HepG2 (cell line): ENCODE results near the gene LYPD6. TPM values are rescaled to one million over a fixed set of nuclear protein-coding genes. Genes with fewer than 3 reads are reported as not detected.

Source experiments
- ATAC-seq: fragments of 200-7000 bp; cut with Tn5 transposase; 3 replicates; pipeline ENCODE4 v1.9.1; 2020; ENCODE audit warnings: mild to moderate bottlenecking, moderate library complexity
- BruUV-seq: library from RNA; stranded (reverse); fragments of 400-500 nt; replicated peaks from 2 replicates; lab custom pipeline; 2021; lab: Mats Ljungman, UMichigan
- CTCF ChIA-PET: fragments of 300-600 bp; formaldehyde crosslinking; extraction: SDS; loops from one replicate; lab custom pipeline; 2021; ENCODE audit warnings: low total read pairs, inconsistent platforms, low intra/inter-chr PET ratio; lab: Yijun Ruan, JAX
- POLR2A ChIA-PET: fragments of 350-600 bp; sonication (Branson Sonifier 250); formaldehyde crosslinking; loops from one replicate; lab custom pipeline; 2020; ENCODE audit warnings: antibody characterized with exemption, inconsistent platforms; lab: Yijun Ruan, JAX
- DNase-seq: peaks from one replicate; pipeline ENCODE4 v3.0.0-alpha.2; 2015; ENCODE audit warnings: low spot score
- FAIRE-seq: peaks from 3 replicates; lab custom pipeline; 2011; peaks lifted over from hg19 to GRCh38; lab: Jason Lieb, UNC
- H2AFZ ChIP-seq: one replicate; pipeline ENCODE4 v1.6.1; 2011; ENCODE audit warnings: low read length, inconsistent platforms
- H3K27ac ChIP-seq: fragments of 300-600 bp; 3 replicates; pipeline ENCODE4 v1.8.0; 2011; ENCODE audit warnings: mixed run types, mild to moderate bottlenecking, mixed read lengths, low read length, inconsistent platforms; ENCODE audit not compliant: insufficient read depth; ENCODE audit errors: extremely low read length
- H3K27me3 ChIP-seq, 2 experiments: fragments of 200-600 bp in 1 of 2; 2 replicates in 1 of 2; 3 replicates in 1 of 2; pipeline versions ENCODE4 v1.6.0 to v1.8.0; 2011; ENCODE audit warnings: low read length in 2 of 2, mild to moderate bottlenecking in 2 of 2, moderate library complexity in 2 of 2, inconsistent platforms in 1 of 2; ENCODE audit not compliant: insufficient read depth in 2 of 2, control insufficient read depth in 1 of 2
- H3K36me3 ChIP-seq, 2 experiments: fragments of 200-600 bp in 1 of 2; replicated peaks in 1 of 2; 2 replicates in 1 of 2; 3 replicates in 1 of 2; pipeline versions ENCODE4 v1.5.1 to v1.8.0; 2011; ENCODE audit warnings: low read length in 2 of 2, inconsistent platforms in 1 of 2; ENCODE audit not compliant: insufficient read depth in 2 of 2, control insufficient read depth in 1 of 2
- H3K4me1 ChIP-seq: 2 replicates; pipeline ENCODE4 v1.5.1; 2012; ENCODE audit warnings: low read length, inconsistent platforms; ENCODE audit not compliant: insufficient read depth
- H3K4me2 ChIP-seq: 2 replicates; pipeline ENCODE4 v1.6.0; 2011; ENCODE audit warnings: low read depth, low read length, inconsistent platforms
- H3K4me3 ChIP-seq, 3 experiments: fragments of 200-600 bp in 1 of 3; sonication (generic), shearing (Covaris generic) in 1 of 3; replicated peaks in 1 of 3; 2 replicates each; pipeline ENCODE4 v1.5.1; 2011 to 2016; ENCODE audit warnings: low read length in 3 of 3, inconsistent platforms in 2 of 3, low read depth in 2 of 3, mild to moderate bottlenecking in 2 of 3, control low read depth in 1 of 3, mixed read lengths in 1 of 3; ENCODE audit not compliant: insufficient read depth in 1 of 3
- H3K79me2 ChIP-seq: one replicate; pipeline ENCODE4 v1.6.1; 2011; ENCODE audit warnings: low read length, inconsistent platforms; ENCODE audit not compliant: insufficient read depth
- H3K9ac ChIP-seq: 2 replicates; pipeline ENCODE4 v1.6.0; 2011; ENCODE audit warnings: mild to moderate bottlenecking, low read depth, low read length, inconsistent platforms; ENCODE audit not compliant: insufficient read depth
- H3K9me3 ChIP-seq: 2 replicates; pipeline ENCODE4 v1.5.1; 2012; ENCODE audit warnings: mild to moderate bottlenecking, low read length
- H4K20me1 ChIP-seq: 2 replicates; pipeline ENCODE4 v1.6.0; 2011; ENCODE audit warnings: inconsistent platforms, mild to moderate bottlenecking, low read length, moderate library complexity; ENCODE audit not compliant: insufficient read depth
- MBD4 ChIP-seq: IDR thresholded peaks from 2 replicates; pipeline ENCODE4 v1.6.1; 2012; ENCODE audit warnings: low read length, inconsistent platforms, borderline replicate concordance
- NONO ChIP-seq, 2 experiments: fragments of 450-650 bp in 1 of 2; sonication (generic) in 1 of 2; formaldehyde crosslinking in 1 of 2; IDR thresholded peaks in 1 of 2; conservative IDR thresholded peaks in 1 of 2; 2 replicates each; pipeline versions ENCODE4 v1.6.1 to v1.8.0; 2017 to 2022; ENCODE audit warnings: mild to moderate bottlenecking in 1 of 2, missing genetic modification reagents in 1 of 2, moderate library complexity in 1 of 2
- POLR2A ChIP-seq, 2 experiments: IDR thresholded peaks; 2 replicates each; pipeline ENCODE4 v1.6.1; 2011; ENCODE audit warnings: low read depth in 2 of 2, low read length in 2 of 2, mild to moderate bottlenecking in 1 of 2, moderate library complexity in 1 of 2; ENCODE audit not compliant: insufficient read depth in 1 of 2
- RBM39 ChIP-seq: fragments of 200-400 bp; formaldehyde crosslinking; IDR thresholded peaks from one replicate; pipeline ENCODE4 v1.6.1; 2018; ENCODE audit warnings: antibody characterized with exemption, mild to moderate bottlenecking, low read depth, low read length; ENCODE audit not compliant: poor library complexity, severe bottlenecking
- ZNF136 ChIP-seq: sonication (generic); formaldehyde crosslinking; IDR thresholded peaks from 2 replicates; pipeline ENCODE4 v1.8.1; 2022; ENCODE audit warnings: low read depth, mild to moderate bottlenecking, moderate library complexity, missing genetic modification reagents
- ZNF781 ChIP-seq: sonication (generic); formaldehyde crosslinking; IDR thresholded peaks from 2 replicates; pipeline ENCODE4 v1.5.1; 2020; ENCODE audit warnings: borderline replicate concordance, mild to moderate bottlenecking, missing genetic modification reagents; ENCODE audit errors: not compliant biosample characterization
- ZNF816 ChIP-seq: sonication (generic); formaldehyde crosslinking; IDR thresholded peaks from 2 replicates; pipeline ENCODE4 v1.8.0; 2022; ENCODE audit warnings: missing genetic modification reagents, mild to moderate bottlenecking, borderline replicate concordance
- WGBS: methylation state at CpG from one replicate; pipeline ENCODE4 v1.1.6; 2017; ENCODE audit warnings: low lambda C conversion rate; 5-methylcytosine and 5-hydroxymethylcytosine counted together
- in situ Hi-C: cut with HindIII; loops from 2 replicates; pipeline ENCODE4 v1.10.0; 2017; ENCODE audit warnings: low pct_unique_long_range_greater_than_20kb; ENCODE audit not compliant: extremely low pct_ligation_motif_present
- intact Hi-C: fragments of 100-400 bp; cut with micrococcal nuclease; formaldehyde crosslinking; loops from one replicate; pipeline ENCODE4 v1.10.0; 2022; ENCODE audit not compliant: unreplicated experiment
- polyA plus RNA-seq, 8 experiments: library from polyadenylated mRNA; depleted of rRNA in 3 of 8; stranded (reverse) in 7 of 8; unstranded in 1 of 8; fragments of >200 nt; fragmentation: Illumina TruSeq in 4 of 8; extraction: Trizol in 4 of 8; gene quantifications; 2 replicates each; pipeline versions ENCODE4 v1.2.1 to v1.2.3, GENCODE V29; 2011 to 2016; ENCODE audit warnings: low read depth in 4 of 8, missing spikeins in 1 of 8, mixed read lengths in 1 of 8; ENCODE audit not compliant: insufficient read depth in 1 of 8
- total RNA-seq, 5 experiments: library from RNA; depleted of rRNA; stranded (reverse); fragments of >200 nt; fragmentation: Illumina TruSeq; extraction: Trizol; gene quantifications; 2 replicates each; pipeline ENCODE4 v1.2.3, GENCODE V29; 2016; ENCODE audit warnings: low read depth in 1 of 5
- TF ChIP-seq, protein P1 (sequence below): sonication (generic); formaldehyde crosslinking; IDR thresholded peaks from 2 replicates; pipeline ENCODE4 v1.8.0; 2022; ENCODE audit warnings: mild to moderate bottlenecking, missing genetic modification reagents; ENCODE audit not compliant: insufficient replicate concordance
- TF ChIP-seq, protein P2 (sequence below): sonication (generic); formaldehyde crosslinking; IDR thresholded peaks from 2 replicates; pipeline ENCODE4 v1.5.1; 2020; ENCODE audit warnings: missing genetic modification reagents, mild to moderate bottlenecking, borderline replicate concordance
- TF ChIP-seq, protein P3 (sequence below): IDR thresholded peaks from 2 replicates; pipeline ENCODE4 v1.6.1; 2012; ENCODE audit warnings: inconsistent platforms

LYPD6 gene
- total and polyA plus RNA-seq, 2 of the 13 experiments (the other 11 are each of a cell fraction or from before 2014, with no cell fraction given): 0.01 to 0.07 TPM

DNA sequence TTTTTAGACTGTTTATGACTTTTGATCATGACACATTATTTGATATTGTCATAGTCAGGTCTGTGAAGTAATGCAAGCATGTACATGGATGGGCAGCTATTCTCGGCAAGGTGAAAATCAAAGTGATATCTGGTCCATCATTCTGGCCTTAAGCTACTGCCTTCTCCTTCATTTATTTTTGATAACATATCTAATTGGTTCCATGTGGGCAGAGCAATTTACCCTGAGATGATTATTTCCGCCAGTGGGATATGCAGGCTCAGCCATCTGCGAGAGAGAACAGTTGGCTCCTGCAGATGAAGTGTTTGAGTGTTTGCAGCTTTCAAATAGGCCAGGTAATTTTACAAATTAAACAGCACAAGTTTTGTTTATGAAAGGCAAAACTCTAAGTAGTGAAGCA, 116.4 kb downstream of the LYPD6 start:
- Histone ChIP-seq H3K36me3 (no peaks in the 10 kb centered on the region), H4K20me1 (no peaks in the 10 kb centered on the region)
- in situ Hi-C loops: no loop called here
- no peak for FAIRE-seq
- no TSS peak for BruUV-seq
- TF ChIP-seq RBM39 (no peak), NONO (IDR thresholded peaks at IDR 0.05) (no peak), NONO (CRISPR knock-in tag; conservative IDR thresholded peaks at IDR 0.05) (no peak), ZNF816 (CRISPR knock-in tag) (no peak), MBD4 (no peak), ZNF781 (no peak), ZNF136 (CRISPR knock-in tag) (no peak), POLR2A (IDR thresholded peaks at IDR 0.05; ENCODE audit: insufficient read depth in 1 of 2, low read depth in 2 of 2, low read length in 2 of 2) (no peak)
- TF ChIP-seq, protein P1, sequence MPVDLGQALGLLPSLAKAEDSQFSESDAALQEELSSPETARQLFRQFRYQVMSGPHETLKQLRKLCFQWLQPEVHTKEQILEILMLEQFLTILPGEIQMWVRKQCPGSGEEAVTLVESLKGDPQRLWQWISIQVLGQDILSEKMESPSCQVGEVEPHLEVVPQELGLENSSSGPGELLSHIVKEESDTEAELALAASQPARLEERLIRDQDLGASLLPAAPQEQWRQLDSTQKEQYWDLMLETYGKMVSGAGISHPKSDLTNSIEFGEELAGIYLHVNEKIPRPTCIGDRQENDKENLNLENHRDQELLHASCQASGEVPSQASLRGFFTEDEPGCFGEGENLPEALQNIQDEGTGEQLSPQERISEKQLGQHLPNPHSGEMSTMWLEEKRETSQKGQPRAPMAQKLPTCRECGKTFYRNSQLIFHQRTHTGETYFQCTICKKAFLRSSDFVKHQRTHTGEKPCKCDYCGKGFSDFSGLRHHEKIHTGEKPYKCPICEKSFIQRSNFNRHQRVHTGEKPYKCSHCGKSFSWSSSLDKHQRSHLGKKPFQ: no peak
- TF ChIP-seq, protein P2, sequence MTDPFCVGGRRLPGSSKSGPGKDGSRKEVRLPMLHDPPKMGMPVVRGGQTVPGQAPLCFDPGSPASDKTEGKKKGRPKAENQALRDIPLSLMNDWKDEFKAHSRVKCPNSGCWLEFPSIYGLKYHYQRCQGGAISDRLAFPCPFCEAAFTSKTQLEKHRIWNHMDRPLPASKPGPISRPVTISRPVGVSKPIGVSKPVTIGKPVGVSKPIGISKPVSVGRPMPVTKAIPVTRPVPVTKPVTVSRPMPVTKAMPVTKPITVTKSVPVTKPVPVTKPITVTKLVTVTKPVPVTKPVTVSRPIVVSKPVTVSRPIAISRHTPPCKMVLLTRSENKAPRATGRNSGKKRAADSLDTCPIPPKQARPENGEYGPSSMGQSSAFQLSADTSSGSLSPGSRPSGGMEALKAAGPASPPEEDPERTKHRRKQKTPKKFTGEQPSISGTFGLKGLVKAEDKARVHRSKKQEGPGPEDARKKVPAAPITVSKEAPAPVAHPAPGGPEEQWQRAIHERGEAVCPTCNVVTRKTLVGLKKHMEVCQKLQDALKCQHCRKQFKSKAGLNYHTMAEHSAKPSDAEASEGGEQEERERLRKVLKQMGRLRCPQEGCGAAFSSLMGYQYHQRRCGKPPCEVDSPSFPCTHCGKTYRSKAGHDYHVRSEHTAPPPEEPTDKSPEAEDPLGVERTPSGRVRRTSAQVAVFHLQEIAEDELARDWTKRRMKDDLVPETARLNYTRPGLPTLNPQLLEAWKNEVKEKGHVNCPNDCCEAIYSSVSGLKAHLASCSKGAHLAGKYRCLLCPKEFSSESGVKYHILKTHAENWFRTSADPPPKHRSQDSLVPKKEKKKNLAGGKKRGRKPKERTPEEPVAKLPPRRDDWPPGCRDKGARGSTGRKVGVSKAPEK: no peak
- TF ChIP-seq, protein P3, sequence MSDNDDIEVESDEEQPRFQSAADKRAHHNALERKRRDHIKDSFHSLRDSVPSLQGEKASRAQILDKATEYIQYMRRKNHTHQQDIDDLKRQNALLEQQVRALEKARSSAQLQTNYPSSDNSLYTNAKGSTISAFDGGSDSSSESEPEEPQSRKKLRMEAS: no peak
- TF ChIP-seq, all 625 proteins: peak for 0
- ChIA-PET CTCF (no interaction called here), POLR2A (no interaction called here)
- no peak overlapping the region for H3K9ac ChIP-seq
- ATAC-seq (no peak), DNase-seq (no peak)
- H2AFZ ChIP-seq: no peak overlapping the region
- no peaks in the 10 kb centered on the region for H3K4me1 ChIP-seq
- no peak overlapping the region for H3K4me3 ChIP-seq
- no peaks in the 10 kb centered on the region for H3K79me2 ChIP-seq
- intact Hi-C loops: no loop called here
- no peaks in the 10 kb centered on the region for H3K9me3 ChIP-seq
- no peaks in the 10 kb centered on the region for H3K27me3 ChIP-seq
- H3K27ac ChIP-seq: no peak overlapping the region
- H3K4me2 ChIP-seq: no peak overlapping the region
- 48% methylated on average over 3 of the region's 3 CpGs for WGBS
